Keratinocyte (primary cell): ENCODE data around the gene DPP8.

Source experiments
- CTCF ChIP-seq, 3 experiments: IDR thresholded peaks in 1 of 3; conservative IDR thresholded peaks in 1 of 3; optimal IDR thresholded peaks in 1 of 3; 2 replicates in 2 of 3; 3 replicates in 1 of 3; pipeline versions ENCODE3 to v1.5.1; 2011; ENCODE audit warnings: low read length in 3 of 3, mild to moderate bottlenecking in 3 of 3, moderate library complexity in 2 of 3, control low read depth in 1 of 3, inconsistent platforms in 1 of 3; ENCODE audit not compliant: insufficient read depth in 2 of 3; ENCODE audit errors: extremely low read depth in 1 of 3
- EZH2 ChIP-seq: IDR thresholded peaks from one replicate; pipeline ENCODE4 v1.6.1; 2012; ENCODE audit warnings: inconsistent platforms, mild to moderate bottlenecking, low read length, moderate library complexity

- TF ChIP-seq CTCF (optimal IDR thresholded peaks at IDR 0.05 in 1 of 3, IDR thresholded peaks at IDR 0.05 in 1 of 3, conservative IDR thresholded peaks at IDR 0.05 in 1 of 3; ENCODE audit: extremely low read depth in 1 of 3, insufficient read depth in 2 of 3, low read length in 3 of 3) (no peak), EZH2 (no peak)
These were observed 40.6 kb downstream of the DPP8 start for GRCh38 chr15:65476903-65477302.
